GM18907 (cell line): ENCODE data around the gene CYP1B1.

Experiments
- ATAC-seq: cut with Tn5 transposase; IDR thresholded peaks from one replicate; pipeline ENCODE4 v1.9.1; 2021; ENCODE audit warnings: mild to moderate bottlenecking, moderate library complexity; ENCODE audit not compliant: unreplicated experiment

CYP1B1 gene

GRCh38 chr2:38076710-38077430 lies 919 bp upstream of the CYP1B1 start:
- peak; percentile 57 for ATAC-seq

GRCh38 chr2:38076152-38076709 lies 280 bp upstream of the CYP1B1 start:
- ATAC-seq: peak; percentile 58

- ATAC-seq: no peak
Observed at GRCh38 chr2:38074764-38075506, 1.0 kb downstream of the CYP1B1 start.

GRCh38 chr2:38074058-38074763 lies 1.7 kb downstream of the CYP1B1 start:
- ATAC-seq: no peak

- ATAC-seq: no peak
Observed at GRCh38 chr2:38073211-38074057, 2.5 kb downstream of the CYP1B1 start.

GRCh38 chr2:38070438-38070837 lies 5.5 kb downstream of the CYP1B1 start:
- ATAC-seq: no peak

GRCh38 chr2:38068234-38068633 lies 7.7 kb downstream of the CYP1B1 start:
- ATAC-seq: no peak

- ATAC-seq: no peak
Observed at GRCh38 chr2:38066421-38067115, 9.4 kb downstream of the CYP1B1 start.

- ATAC-seq: no peak
Observed at GRCh38 chr2:38065502-38066135, 10.3 kb downstream of the CYP1B1 start.

- no peak for ATAC-seq
Observed at GRCh38 chr2:38064801-38065501, 11.0 kb downstream of the CYP1B1 start.

- no peak for ATAC-seq
Observed at GRCh38 chr2:38060236-38061018, 15.5 kb downstream of the CYP1B1 start.

- no peak for ATAC-seq
Observed at GRCh38 chr2:38057651-38058410, 18.1 kb downstream of the CYP1B1 start.

- no peak for ATAC-seq
Observed at GRCh38 chr2:38056216-38056615, 19.7 kb downstream of the CYP1B1 start.

- no peak for ATAC-seq
Observed at GRCh38 chr2:38045811-38046210, 30.1 kb downstream of the CYP1B1 start.

GRCh38 chr2:38039121-38039910 lies 36.6 kb downstream of the CYP1B1 start:
- ATAC-seq: no peak

- ATAC-seq: no peak
Observed at GRCh38 chr2:38038682-38039081, 37.3 kb downstream of the CYP1B1 start.
